ENCODE measurements around the gene TMEM181.

DNA sequence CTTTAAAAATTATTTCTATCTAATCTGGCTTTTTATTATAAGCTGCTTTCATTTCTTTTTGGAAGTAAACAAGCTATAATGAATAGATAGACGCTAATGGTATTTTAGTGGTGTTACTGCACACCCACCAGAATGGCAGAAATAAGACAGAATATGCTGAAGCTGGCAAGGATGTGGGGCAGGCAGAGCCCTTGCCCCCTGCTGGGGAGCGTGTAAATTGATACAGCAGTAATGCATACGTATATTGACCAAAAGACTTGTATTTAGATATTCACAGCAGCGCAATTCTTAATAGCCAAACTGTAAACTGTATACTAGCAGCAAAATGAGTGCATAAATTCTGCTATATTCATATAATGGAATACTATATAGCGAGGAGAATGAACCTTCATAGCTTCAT, 35.3 kb downstream of the TMEM181 start:
- no peak for TF ChIP-seq ZNF274 (IDR thresholded peaks at IDR 0.05; ENCODE audit: low read depth, low read length)
- TF ChIP-seq YY1 (IDR thresholded peaks at IDR 0.05; ENCODE audit: insufficient read depth, insufficient read length): no peak
- no peak for TF ChIP-seq SUZ12 (IDR thresholded peaks at IDR 0.05; ENCODE audit: extremely low read depth, insufficient read depth, insufficient read length)

Measured in NT2/D1 (cell line).